ENCODE results near the gene FCHO1.

Gene FCHO1

DNA sequence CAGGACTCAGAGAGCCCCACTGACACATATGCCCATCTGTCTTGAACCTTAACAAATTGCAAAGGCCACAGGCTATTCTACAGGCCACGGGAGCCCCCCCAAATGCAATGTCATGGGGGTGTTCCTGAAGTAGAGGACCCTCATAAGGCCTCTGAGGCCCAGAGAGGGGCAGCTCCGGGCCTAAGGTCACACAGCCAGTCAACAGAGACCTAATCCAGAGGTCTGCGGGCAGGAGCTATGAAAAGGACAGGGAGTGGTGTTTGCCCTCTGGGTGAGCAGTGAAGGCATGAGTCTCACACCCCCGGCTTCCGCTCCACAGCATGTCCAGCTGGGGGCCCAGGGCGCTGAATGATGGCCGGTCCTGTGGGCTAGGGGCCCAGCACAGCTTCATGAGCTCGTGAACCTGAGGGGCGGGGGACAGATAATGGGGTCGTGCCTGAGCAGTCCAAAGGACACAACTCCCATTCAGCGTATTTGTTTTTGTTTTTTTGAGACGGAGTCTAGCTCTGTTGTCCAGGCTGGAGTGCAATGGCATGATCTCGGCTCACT lies 75.3 kb downstream of the FCHO1 start:
- Histone ChIP-seq H3K36me3 (ENCODE audit: control insufficient read depth, insufficient read depth, low read length) (no peaks in the 10 kb centered on the region), H3K4ac (ENCODE audit: low read depth, low read length) (no peak overlapping the region), H2AK5ac (ENCODE audit: low read length) (no peak overlapping the region), H3K79me1 (ENCODE audit: low read length) (no peaks in the 10 kb centered on the region), H2BK5ac (ENCODE audit: low read length) (no peak overlapping the region), H3K4me3 (ENCODE audit: low read length) (no peak overlapping the region), H4K5ac (ENCODE audit: low read length) (no peak overlapping the region), H2BK120ac (ENCODE audit: low read depth, low read length) (no peak overlapping the region), H3K23ac (ENCODE audit: low read length) (no peak overlapping the region), H3K56ac (ENCODE audit: low read length) (no peak overlapping the region), H4K8ac (ENCODE audit: low read depth, low read length) (no peak overlapping the region), H3K18ac (ENCODE audit: low read length) (no peak overlapping the region), H3K4me1 (ENCODE audit: control insufficient read depth, low read depth, low read length) (no peaks in the 10 kb centered on the region), H3K9ac (ENCODE audit: low read length) (no peak overlapping the region), H3K27me3 (ENCODE audit: insufficient read depth, low read length, poor library complexity) (no peaks in the 10 kb centered on the region), H3K27ac (ENCODE audit: low read depth, low read length) (no peak overlapping the region), H3K4me2 (ENCODE audit: low read length) (no peak overlapping the region), H3K79me2 (ENCODE audit: control insufficient read depth, insufficient read depth, low read length) (no peaks in the 10 kb centered on the region), H2BK15ac (replicated peaks; ENCODE audit: low read depth) (no peak overlapping the region)
- no CpG with 5 or more reads among the region's 13 CpGs for WGBS (ENCODE audit: extremely low coverage, insufficient coverage, low lambda C conversion rate)
- no peak for DNase-seq

GRCh38 chr19:17829855-17830566 lies 78.7 kb downstream of the FCHO1 start:
- Histone ChIP-seq H3K27ac (ENCODE audit: low read depth, low read length) (no peak overlapping the region), H2AK5ac (ENCODE audit: low read length) (no peak overlapping the region), H3K36me3 (ENCODE audit: control insufficient read depth, insufficient read depth, low read length) (no peaks in the 10 kb centered on the region), H3K4me3 (ENCODE audit: low read length) (peak overlapping the region; percentile 6), H3K4me2 (ENCODE audit: low read length) (peak overlapping the region; percentile 41), H4K8ac (ENCODE audit: low read depth, low read length) (no peak overlapping the region), H2BK120ac (ENCODE audit: low read depth, low read length) (no peak overlapping the region), H2BK5ac (ENCODE audit: low read length) (no peak overlapping the region), H3K79me2 (ENCODE audit: control insufficient read depth, insufficient read depth, low read length) (no peaks in the 10 kb centered on the region), H3K18ac (ENCODE audit: low read length) (no peak overlapping the region), H3K79me1 (ENCODE audit: low read length) (no peaks in the 10 kb centered on the region), H3K23ac (ENCODE audit: low read length) (no peak overlapping the region), H2BK15ac (replicated peaks; ENCODE audit: low read depth) (no peak overlapping the region), H3K27me3 (ENCODE audit: insufficient read depth, low read length, poor library complexity) (no peaks in the 10 kb centered on the region), H3K4me1 (ENCODE audit: control insufficient read depth, low read depth, low read length) (no peaks in the 10 kb centered on the region), H3K9ac (ENCODE audit: low read length) (peak overlapping the region; percentile 54), H3K56ac (ENCODE audit: low read length) (peak overlapping the region; percentile 72), H4K5ac (ENCODE audit: low read length) (no peak overlapping the region), H3K4ac (ENCODE audit: low read depth, low read length) (peak overlapping the region; percentile 1)
- WGBS (ENCODE audit: extremely low coverage, insufficient coverage, low lambda C conversion rate): no CpG with 5 or more reads among the region's 29 CpGs
- peak; percentile 95 for DNase-seq

GRCh38 chr19:17830567-17831418 lies 79.5 kb downstream of the FCHO1 start:
- WGBS (ENCODE audit: extremely low coverage, insufficient coverage, low lambda C conversion rate): no CpG with 5 or more reads among the region's 50 CpGs
- Histone ChIP-seq H3K4me1 (ENCODE audit: control insufficient read depth, low read depth, low read length) (no peaks in the 10 kb centered on the region), H3K79me1 (ENCODE audit: low read length) (no peaks in the 10 kb centered on the region), H3K18ac (ENCODE audit: low read length) (no peak overlapping the region), H3K27ac (ENCODE audit: low read depth, low read length) (no peak overlapping the region), H3K4ac (ENCODE audit: low read depth, low read length) (no peak overlapping the region), H2BK120ac (ENCODE audit: low read depth, low read length) (no peak overlapping the region), H3K4me2 (ENCODE audit: low read length) (peak overlapping the region; percentile 41), H3K36me3 (ENCODE audit: control insufficient read depth, insufficient read depth, low read length) (no peaks in the 10 kb centered on the region), H3K23ac (ENCODE audit: low read length) (no peak overlapping the region), H2BK15ac (replicated peaks; ENCODE audit: low read depth) (no peak overlapping the region), H4K5ac (ENCODE audit: low read length) (no peak overlapping the region), H4K8ac (ENCODE audit: low read depth, low read length) (no peak overlapping the region), H3K27me3 (ENCODE audit: insufficient read depth, low read length, poor library complexity) (no peaks in the 10 kb centered on the region), H2AK5ac (ENCODE audit: low read length) (no peak overlapping the region), H3K79me2 (ENCODE audit: control insufficient read depth, insufficient read depth, low read length) (no peaks in the 10 kb centered on the region), H3K4me3 (ENCODE audit: low read length) (peak overlapping the region; percentile 6), H3K56ac (ENCODE audit: low read length) (peak overlapping the region; percentile 75), H3K9ac (ENCODE audit: low read length) (peak overlapping the region; percentile 39), H2BK5ac (ENCODE audit: low read length) (no peak overlapping the region)
- DNase-seq: peak; percentile 94

- Histone ChIP-seq H3K23ac (ENCODE audit: low read length) (no peak overlapping the region), H2BK120ac (ENCODE audit: low read depth, low read length) (no peak overlapping the region), H2BK5ac (ENCODE audit: low read length) (no peak overlapping the region), H3K4me3 (ENCODE audit: low read length) (no peak overlapping the region), H3K18ac (ENCODE audit: low read length) (no peak overlapping the region), H3K4ac (ENCODE audit: low read depth, low read length) (no peak overlapping the region), H3K79me2 (ENCODE audit: control insufficient read depth, insufficient read depth, low read length) (no peaks in the 10 kb centered on the region), H3K79me1 (ENCODE audit: low read length) (no peaks in the 10 kb centered on the region), H3K56ac (ENCODE audit: low read length) (peak overlapping the region; percentile 75), H4K5ac (ENCODE audit: low read length) (no peak overlapping the region), H3K27ac (ENCODE audit: low read depth, low read length) (no peak overlapping the region), H2BK15ac (replicated peaks; ENCODE audit: low read depth) (no peak overlapping the region), H3K9ac (ENCODE audit: low read length) (peak overlapping the region; percentile 39), H4K8ac (ENCODE audit: low read depth, low read length) (no peak overlapping the region), H2AK5ac (ENCODE audit: low read length) (no peak overlapping the region), H3K36me3 (ENCODE audit: control insufficient read depth, insufficient read depth, low read length) (no peaks in the 10 kb centered on the region), H3K27me3 (ENCODE audit: insufficient read depth, low read length, poor library complexity) (no peaks in the 10 kb centered on the region), H3K4me1 (ENCODE audit: control insufficient read depth, low read depth, low read length) (no peaks in the 10 kb centered on the region), H3K4me2 (ENCODE audit: low read length) (peak overlapping the region; percentile 35)
- DNase-seq: no peak
- WGBS (ENCODE audit: extremely low coverage, insufficient coverage, low lambda C conversion rate): no CpG with 5 or more reads among the region's 25 CpGs
Measured at GRCh38 chr19:17831419-17831888, 80.2 kb downstream of the FCHO1 start.

DNA sequence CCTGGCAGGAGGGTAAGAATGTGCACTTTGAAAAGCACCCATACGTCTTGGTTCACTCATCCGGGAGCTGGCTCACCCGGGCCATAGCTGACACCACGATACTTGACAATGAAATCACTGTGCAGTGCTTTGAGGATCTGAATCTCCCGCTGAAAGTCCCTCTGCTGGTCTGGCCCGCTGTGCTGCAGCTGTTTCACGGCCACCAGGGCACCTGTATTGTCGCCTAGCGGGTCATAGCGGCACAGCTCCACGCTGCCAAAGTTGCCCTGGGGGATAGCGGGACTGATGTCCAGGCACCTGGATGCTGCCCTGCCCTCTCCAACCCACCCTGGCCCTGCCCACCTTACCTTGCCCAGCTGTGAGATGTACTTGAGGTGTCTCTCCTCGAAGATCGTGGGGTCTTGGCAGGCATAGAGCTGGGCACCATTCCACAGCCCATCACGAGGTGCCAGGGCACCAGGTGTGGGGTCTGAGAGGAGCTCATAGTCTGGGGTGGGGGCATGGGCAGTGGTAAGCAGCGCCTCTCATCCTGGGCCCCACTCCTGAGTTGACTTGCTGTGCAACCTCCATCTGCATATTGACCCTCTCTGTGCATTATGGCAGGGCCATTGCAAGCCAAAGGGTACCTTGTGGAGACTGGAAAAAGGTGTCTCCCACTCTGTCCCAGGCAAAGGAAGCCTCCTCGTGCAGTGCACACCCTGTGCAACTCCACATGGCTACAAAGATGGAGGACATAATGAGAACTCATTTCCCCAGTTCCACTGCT lies 81.3 kb downstream of the FCHO1 start:
- no peak overlapping the region for H2AK5ac ChIP-seq (ENCODE audit: low read length)
- H3K4ac ChIP-seq (ENCODE audit: low read depth, low read length): no peak overlapping the region
- no peak for DNase-seq
- H3K56ac ChIP-seq (ENCODE audit: low read length): no peak overlapping the region
- no peak overlapping the region for H3K23ac ChIP-seq (ENCODE audit: low read length)
- no peaks in the 10 kb centered on the region for H3K4me1 ChIP-seq (ENCODE audit: control insufficient read depth, low read depth, low read length)
- H3K27ac ChIP-seq (ENCODE audit: low read depth, low read length): no peak overlapping the region
- H3K27me3 ChIP-seq (ENCODE audit: insufficient read depth, low read length, poor library complexity): no peaks in the 10 kb centered on the region
- no peak overlapping the region for H3K18ac ChIP-seq (ENCODE audit: low read length)
- no CpG with 5 or more reads among the region's 17 CpGs for WGBS (ENCODE audit: extremely low coverage, insufficient coverage, low lambda C conversion rate)
- H3K4me2 ChIP-seq (ENCODE audit: low read length): no peak overlapping the region
- no peak overlapping the region for H3K9ac ChIP-seq (ENCODE audit: low read length)
- H4K5ac ChIP-seq (ENCODE audit: low read length): no peak overlapping the region
- H2BK120ac ChIP-seq (ENCODE audit: low read depth, low read length): no peak overlapping the region
- H4K8ac ChIP-seq (ENCODE audit: low read depth, low read length): no peak overlapping the region
- no peaks in the 10 kb centered on the region for H3K36me3 ChIP-seq (ENCODE audit: control insufficient read depth, insufficient read depth, low read length)
- no peaks in the 10 kb centered on the region for H3K79me1 ChIP-seq (ENCODE audit: low read length)
- no peak overlapping the region for H3K4me3 ChIP-seq (ENCODE audit: low read length)
- H2BK5ac ChIP-seq (ENCODE audit: low read length): no peak overlapping the region
- H3K79me2 ChIP-seq (ENCODE audit: control insufficient read depth, insufficient read depth, low read length): no peaks in the 10 kb centered on the region
- no peak overlapping the region for H2BK15ac ChIP-seq (replicated peaks; ENCODE audit: low read depth)

Data from mesendoderm (in vitro differentiated cells).